ENCODE results near the gene FHIT.

- TF ChIP-seq CTCF (IDR thresholded peaks at IDR 0.05), result no peak
- TF ChIP-seq POLR2A (IDR thresholded peaks at IDR 0.05), result no peak
- TF ChIP-seq EP300 (IDR thresholded peaks at IDR 0.05), result no peak
Observed at GRCh38 chr3:60528651-60529050, 722.6 kb downstream of the FHIT start.
